HepG2 (cell line): ENCODE results near the gene TENT5A. TPM values are rescaled to one million over a fixed set of nuclear protein-coding genes. Genes with fewer than 3 reads are reported as not detected.

ENCODE experiments used
- ATAC-seq: fragments of 200-7000 bp; cut with Tn5 transposase; 3 replicates; pipeline ENCODE4 v1.9.1; 2020; ENCODE audit warnings: mild to moderate bottlenecking, moderate library complexity
- BruUV-seq: library from RNA; stranded (reverse); fragments of 400-500 nt; replicated peaks from 2 replicates; lab custom pipeline; 2021; lab: Mats Ljungman, UMichigan
- CTCF ChIA-PET: fragments of 300-600 bp; formaldehyde crosslinking; extraction: SDS; loops from one replicate; lab custom pipeline; 2021; ENCODE audit warnings: low total read pairs, inconsistent platforms, low intra/inter-chr PET ratio; lab: Yijun Ruan, JAX
- POLR2A ChIA-PET: fragments of 350-600 bp; sonication (Branson Sonifier 250); formaldehyde crosslinking; loops from one replicate; lab custom pipeline; 2020; ENCODE audit warnings: antibody characterized with exemption, inconsistent platforms; lab: Yijun Ruan, JAX
- DNase-seq: peaks from one replicate; pipeline ENCODE4 v3.0.0-alpha.2; 2015; ENCODE audit warnings: low spot score
- FAIRE-seq: peaks from 3 replicates; lab custom pipeline; 2011; peaks lifted over from hg19 to GRCh38; lab: Jason Lieb, UNC
- H2AFZ ChIP-seq: one replicate; pipeline ENCODE4 v1.6.1; 2011; ENCODE audit warnings: low read length, inconsistent platforms
- H3K27ac ChIP-seq: fragments of 300-600 bp; 3 replicates; pipeline ENCODE4 v1.8.0; 2011; ENCODE audit warnings: mixed run types, mild to moderate bottlenecking, mixed read lengths, low read length, inconsistent platforms; ENCODE audit not compliant: insufficient read depth; ENCODE audit errors: extremely low read length
- H3K27me3 ChIP-seq, 2 experiments: fragments of 200-600 bp in 1 of 2; 2 replicates in 1 of 2; 3 replicates in 1 of 2; pipeline versions ENCODE4 v1.6.0 to v1.8.0; 2011; ENCODE audit warnings: low read length in 2 of 2, mild to moderate bottlenecking in 2 of 2, moderate library complexity in 2 of 2, inconsistent platforms in 1 of 2; ENCODE audit not compliant: insufficient read depth in 2 of 2, control insufficient read depth in 1 of 2
- H3K36me3 ChIP-seq, 2 experiments: fragments of 200-600 bp in 1 of 2; replicated peaks in 1 of 2; 2 replicates in 1 of 2; 3 replicates in 1 of 2; pipeline versions ENCODE4 v1.5.1 to v1.8.0; 2011; ENCODE audit warnings: low read length in 2 of 2, inconsistent platforms in 1 of 2; ENCODE audit not compliant: insufficient read depth in 2 of 2, control insufficient read depth in 1 of 2
- H3K4me1 ChIP-seq: 2 replicates; pipeline ENCODE4 v1.5.1; 2012; ENCODE audit warnings: low read length, inconsistent platforms; ENCODE audit not compliant: insufficient read depth
- H3K4me2 ChIP-seq: 2 replicates; pipeline ENCODE4 v1.6.0; 2011; ENCODE audit warnings: low read depth, low read length, inconsistent platforms
- H3K4me3 ChIP-seq, 3 experiments: fragments of 200-600 bp in 1 of 3; sonication (generic), shearing (Covaris generic) in 1 of 3; replicated peaks in 1 of 3; 2 replicates each; pipeline ENCODE4 v1.5.1; 2011 to 2016; ENCODE audit warnings: low read length in 3 of 3, inconsistent platforms in 2 of 3, low read depth in 2 of 3, mild to moderate bottlenecking in 2 of 3, control low read depth in 1 of 3, mixed read lengths in 1 of 3; ENCODE audit not compliant: insufficient read depth in 1 of 3
- H3K79me2 ChIP-seq: one replicate; pipeline ENCODE4 v1.6.1; 2011; ENCODE audit warnings: low read length, inconsistent platforms; ENCODE audit not compliant: insufficient read depth
- H3K9ac ChIP-seq: 2 replicates; pipeline ENCODE4 v1.6.0; 2011; ENCODE audit warnings: mild to moderate bottlenecking, low read depth, low read length, inconsistent platforms; ENCODE audit not compliant: insufficient read depth
- H3K9me3 ChIP-seq: 2 replicates; pipeline ENCODE4 v1.5.1; 2012; ENCODE audit warnings: mild to moderate bottlenecking, low read length
- H4K20me1 ChIP-seq: 2 replicates; pipeline ENCODE4 v1.6.0; 2011; ENCODE audit warnings: inconsistent platforms, mild to moderate bottlenecking, low read length, moderate library complexity; ENCODE audit not compliant: insufficient read depth
- CENPX ChIP-seq: sonication (generic); formaldehyde crosslinking; IDR thresholded peaks from 2 replicates; pipeline ENCODE4 v1.9.0; 2021; ENCODE audit warnings: mild to moderate bottlenecking, missing genetic modification reagents, moderate library complexity
- GATAD1 ChIP-seq: IDR thresholded peaks from 2 replicates; pipeline ENCODE4 v1.6.1; 2016; ENCODE audit warnings: missing genetic modification reagents, missing compliant biosample characterization
- GFI1 ChIP-seq: sonication (generic); formaldehyde crosslinking; IDR thresholded peaks from 2 replicates; pipeline ENCODE4 v1.5.0; 2020; ENCODE audit warnings: missing genetic modification reagents, mild to moderate bottlenecking, borderline replicate concordance
- KDM3A ChIP-seq: IDR thresholded peaks from 2 replicates; pipeline ENCODE4 v1.6.1; 2018; ENCODE audit warnings: low read depth, missing compliant biosample characterization
- KDM5B ChIP-seq: sonication (generic); formaldehyde crosslinking; IDR thresholded peaks from 2 replicates; pipeline ENCODE4 v1.4.0; 2020; ENCODE audit warnings: missing genetic modification reagents, mild to moderate bottlenecking, borderline replicate concordance
- KMT2A ChIP-seq: sonication (generic); formaldehyde crosslinking; IDR thresholded peaks from 2 replicates; pipeline ENCODE4 v1.4.0; 2020; ENCODE audit warnings: missing genetic modification reagents
- MYC ChIP-seq: sonication (generic); formaldehyde crosslinking; IDR thresholded peaks from 2 replicates; pipeline ENCODE4 v1.9.0; 2021; ENCODE audit warnings: missing genetic modification reagents, borderline replicate concordance
- PHF8 ChIP-seq: sonication (generic); formaldehyde crosslinking; IDR thresholded peaks from 2 replicates; pipeline ENCODE4 v1.5.0; 2020; ENCODE audit warnings: missing genetic modification reagents
- RBM39 ChIP-seq: fragments of 200-400 bp; formaldehyde crosslinking; IDR thresholded peaks from one replicate; pipeline ENCODE4 v1.6.1; 2018; ENCODE audit warnings: antibody characterized with exemption, mild to moderate bottlenecking, low read depth, low read length; ENCODE audit not compliant: poor library complexity, severe bottlenecking
- SALL1 ChIP-seq: sonication (generic); formaldehyde crosslinking; IDR thresholded peaks from 2 replicates; pipeline ENCODE4 v1.8.0; 2022; ENCODE audit warnings: mild to moderate bottlenecking, missing genetic modification reagents
- ZBTB43 ChIP-seq: sonication (generic); formaldehyde crosslinking; conservative IDR thresholded peaks from 2 replicates; pipeline ENCODE4 v1.4.0; 2020; ENCODE audit warnings: missing genetic modification reagents
- ZFP1 ChIP-seq: IDR thresholded peaks from 2 replicates; pipeline ENCODE4 v1.6.1; 2016
- ZNF17 ChIP-seq: sonication (generic); formaldehyde crosslinking; IDR thresholded peaks from 2 replicates; pipeline ENCODE4 v1.5.0; 2020; ENCODE audit warnings: mild to moderate bottlenecking, missing genetic modification reagents
- ZNF737 ChIP-seq: sonication (generic); formaldehyde crosslinking; IDR thresholded peaks from 2 replicates; pipeline ENCODE4 v1.5.0; 2020; ENCODE audit warnings: missing genetic modification reagents, mild to moderate bottlenecking, borderline replicate concordance
- WGBS: methylation state at CpG from one replicate; pipeline ENCODE4 v1.1.6; 2017; ENCODE audit warnings: low lambda C conversion rate; 5-methylcytosine and 5-hydroxymethylcytosine counted together
- in situ Hi-C: cut with HindIII; loops from 2 replicates; pipeline ENCODE4 v1.10.0; 2017; ENCODE audit warnings: low pct_unique_long_range_greater_than_20kb; ENCODE audit not compliant: extremely low pct_ligation_motif_present
- intact Hi-C: fragments of 100-400 bp; cut with micrococcal nuclease; formaldehyde crosslinking; loops from one replicate; pipeline ENCODE4 v1.10.0; 2022; ENCODE audit not compliant: unreplicated experiment
- polyA plus RNA-seq, 8 experiments: library from polyadenylated mRNA; depleted of rRNA in 3 of 8; stranded (reverse) in 7 of 8; unstranded in 1 of 8; fragments of >200 nt; fragmentation: Illumina TruSeq in 4 of 8; extraction: Trizol in 4 of 8; gene quantifications; 2 replicates each; pipeline versions ENCODE4 v1.2.1 to v1.2.3, GENCODE V29; 2011 to 2016; ENCODE audit warnings: low read depth in 4 of 8, missing spikeins in 1 of 8, mixed read lengths in 1 of 8; ENCODE audit not compliant: insufficient read depth in 1 of 8
- total RNA-seq, 5 experiments: library from RNA; depleted of rRNA; stranded (reverse); fragments of >200 nt; fragmentation: Illumina TruSeq; extraction: Trizol; gene quantifications; 2 replicates each; pipeline ENCODE4 v1.2.3, GENCODE V29; 2016; ENCODE audit warnings: low read depth in 1 of 5
- TF ChIP-seq, protein P1 (sequence below): IDR thresholded peaks from 2 replicates; pipeline ENCODE4 v1.6.1; 2016; ENCODE audit warnings: low read depth
- TF ChIP-seq, protein P2 (sequence below): sonication (generic); formaldehyde crosslinking; IDR thresholded peaks from 2 replicates; pipeline ENCODE4 v1.4.0; 2020; ENCODE audit warnings: missing genetic modification reagents, mild to moderate bottlenecking, borderline replicate concordance
- TF ChIP-seq, protein P3 (sequence below): sonication (generic); formaldehyde crosslinking; IDR thresholded peaks from 2 replicates; pipeline ENCODE4 v1.4.0; 2020; ENCODE audit warnings: missing genetic modification reagents

Gene TENT5A
- total and polyA plus RNA-seq, 2 of the 13 experiments (the other 11 are each of a cell fraction or from before 2014, with no cell fraction given): 8.0 to 13.8 TPM

DNA sequence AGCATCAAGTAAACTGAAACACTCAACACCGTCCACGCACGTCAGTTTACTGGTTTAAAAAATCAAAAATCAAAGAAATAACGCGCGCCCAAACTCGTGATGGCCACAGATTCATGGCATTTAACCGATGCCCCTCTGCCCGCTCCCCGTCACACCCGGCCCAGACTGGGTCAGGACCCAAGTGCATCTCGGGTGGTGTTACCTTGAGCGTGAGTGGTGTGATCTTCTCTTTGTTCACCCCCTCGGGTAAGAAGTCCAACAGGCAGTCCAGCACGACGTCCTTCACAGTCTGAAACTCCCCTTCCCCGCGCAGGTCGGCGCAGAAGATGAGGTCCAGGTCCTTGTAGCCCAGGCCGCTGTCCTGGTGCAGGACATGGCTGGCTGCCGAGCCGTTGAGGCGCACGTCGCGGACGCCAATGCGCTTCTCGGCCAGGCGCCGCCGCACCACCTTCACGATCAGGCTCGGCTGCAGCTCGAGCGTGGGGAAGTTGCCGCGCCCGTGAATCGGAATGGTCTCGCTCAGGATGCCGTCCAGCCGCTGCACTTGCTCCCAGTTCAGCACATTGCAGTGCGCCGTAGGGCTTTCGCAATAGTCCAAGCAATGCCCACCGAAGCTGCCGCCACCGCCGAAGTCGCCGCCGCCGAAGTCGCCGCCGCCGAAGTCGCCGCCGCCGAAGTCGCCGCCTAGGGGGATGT is 945 bp downstream of the TENT5A start:
- Histone ChIP-seq H3K79me2 (peaks cover 44% of the 10 kb centered on the region), H3K4me1 (peaks cover 42% of the 10 kb centered on the region), H2AFZ (no peak overlapping the region), H3K27me3 (no peaks in the 10 kb centered on the region), H4K20me1 (peaks cover 13% of the 10 kb centered on the region), H3K4me3 (peak overlapping the region; percentile 79 to 91 (median 90)), H3K27ac (peak overlapping the region; percentile 92), H3K4me2 (peak overlapping the region; percentile 93), H3K9ac (peak overlapping the region; percentile 76), H3K9me3 (no peaks in the 10 kb centered on the region), H3K36me3 (peaks cover 0 to 9% of the 10 kb centered on the region in 2 experiments; a peak in 3 of 5 replicates)
- intact Hi-C loops (loop anchor here (1.0 to 10.0 kb wide), 13 partner anchors 56 to 511 kb away; partner anchors contain the start of gene IBTK), in situ Hi-C loops (loop anchor here (5.0 kb wide), 1 partner anchor 246 kb away; no protein-coding TSS in a partner anchor)
- ChIA-PET POLR2A (interaction anchor here (1.0 to 3.1 kb wide), 11 partner anchors 8 to 497 kb away, joined by 3 to 50 read pairs (median 6); no protein-coding TSS in a partner anchor), CTCF (no interaction called here)
- ATAC-seq (peak; percentile 38), FAIRE-seq (no peak), DNase-seq (peak; percentile 21)
- WGBS: 29% methylated on average over 13 of the region's 65 CpGs
- BruUV-seq: no TSS peak
- peak; percentile 60; the same call in 1 of the 2 replicates for TF ChIP-seq MYC (CRISPR knock-in tag)
- peak; percentile 98 for TF ChIP-seq KMT2A (CRISPR knock-in tag)
- TF ChIP-seq ZBTB43 (CRISPR knock-in tag): no peak
- TF ChIP-seq KDM3A (CRISPR knock-in tag): 0 out of 2 replicates have a peak, but pooled peaks have one; percentile 42
- peak; percentile 79; the same call in 1 of the 2 replicates for TF ChIP-seq KDM5B (CRISPR knock-in tag)
- no peak for TF ChIP-seq ZNF17 (CRISPR knock-in tag)
- no peak for TF ChIP-seq GATAD1 (CRISPR knock-in tag)
- TF ChIP-seq ZFP1 (CRISPR knock-in tag): no peak
- 0 out of 2 replicates have a peak, but pooled peaks have one; percentile 49 for TF ChIP-seq ZNF737 (CRISPR knock-in tag)
- TF ChIP-seq, protein P1, sequence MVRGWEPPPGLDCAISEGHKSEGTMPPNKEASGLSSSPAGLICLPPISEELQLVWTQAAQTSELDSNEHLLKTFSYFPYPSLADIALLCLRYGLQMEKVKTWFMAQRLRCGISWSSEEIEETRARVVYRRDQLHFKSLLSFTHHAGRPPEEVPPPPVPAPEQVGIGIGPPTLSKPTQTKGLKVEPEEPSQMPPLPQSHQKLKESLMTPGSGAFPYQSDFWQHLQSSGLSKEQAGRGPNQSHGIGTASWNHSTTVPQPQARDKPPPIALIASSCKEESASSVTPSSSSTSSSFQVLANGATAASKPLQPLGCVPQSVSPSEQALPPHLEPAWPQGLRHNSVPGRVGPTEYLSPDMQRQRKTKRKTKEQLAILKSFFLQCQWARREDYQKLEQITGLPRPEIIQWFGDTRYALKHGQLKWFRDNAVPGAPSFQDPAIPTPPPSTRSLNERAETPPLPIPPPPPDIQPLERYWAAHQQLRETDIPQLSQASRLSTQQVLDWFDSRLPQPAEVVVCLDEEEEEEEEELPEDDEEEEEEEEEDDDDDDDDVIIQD (CRISPR knock-in tag): no peak
- TF ChIP-seq CENPX: no peak
- TF ChIP-seq RBM39: no peak
- 0 out of 2 replicates have a peak, but pooled peaks have one; percentile 14 for TF ChIP-seq GFI1 (CRISPR knock-in tag)
- TF ChIP-seq, protein P2, sequence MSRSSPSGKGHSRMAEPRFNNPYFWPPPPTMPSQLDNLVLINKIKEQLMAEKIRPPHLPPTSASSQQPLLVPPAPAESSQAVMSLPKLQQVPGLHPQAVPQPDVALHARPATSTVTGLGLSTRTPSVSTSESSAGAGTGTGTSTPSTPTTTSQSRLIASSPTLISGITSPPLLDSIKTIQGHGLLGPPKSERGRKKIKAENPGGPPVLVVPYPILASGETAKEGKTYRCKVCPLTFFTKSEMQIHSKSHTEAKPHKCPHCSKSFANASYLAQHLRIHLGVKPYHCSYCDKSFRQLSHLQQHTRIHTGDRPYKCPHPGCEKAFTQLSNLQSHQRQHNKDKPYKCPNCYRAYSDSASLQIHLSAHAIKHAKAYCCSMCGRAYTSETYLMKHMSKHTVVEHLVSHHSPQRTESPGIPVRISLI (CRISPR knock-in tag): no peak
- TF ChIP-seq, protein P3, sequence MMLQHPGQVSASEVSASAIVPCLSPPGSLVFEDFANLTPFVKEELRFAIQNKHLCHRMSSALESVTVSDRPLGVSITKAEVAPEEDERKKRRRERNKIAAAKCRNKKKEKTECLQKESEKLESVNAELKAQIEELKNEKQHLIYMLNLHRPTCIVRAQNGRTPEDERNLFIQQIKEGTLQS: no peak
- TF ChIP-seq SALL1 (CRISPR knock-in tag): no peak; the same call in none of the 2 replicates
- TF ChIP-seq PHF8 (CRISPR knock-in tag): peak; percentile 74; the same call in 1 of the 2 replicates
